ENCODE measurements around the gene IPO13. TPM values are rescaled to one million over a fixed set of nuclear protein-coding genes. Genes with fewer than 3 reads are reported as not detected.

IPO13 gene
- total and polyA plus RNA-seq, 2 donors (not counting 1 experiment from before 2014, with no cell fraction given): 12.8 to 18.5 TPM

DNA sequence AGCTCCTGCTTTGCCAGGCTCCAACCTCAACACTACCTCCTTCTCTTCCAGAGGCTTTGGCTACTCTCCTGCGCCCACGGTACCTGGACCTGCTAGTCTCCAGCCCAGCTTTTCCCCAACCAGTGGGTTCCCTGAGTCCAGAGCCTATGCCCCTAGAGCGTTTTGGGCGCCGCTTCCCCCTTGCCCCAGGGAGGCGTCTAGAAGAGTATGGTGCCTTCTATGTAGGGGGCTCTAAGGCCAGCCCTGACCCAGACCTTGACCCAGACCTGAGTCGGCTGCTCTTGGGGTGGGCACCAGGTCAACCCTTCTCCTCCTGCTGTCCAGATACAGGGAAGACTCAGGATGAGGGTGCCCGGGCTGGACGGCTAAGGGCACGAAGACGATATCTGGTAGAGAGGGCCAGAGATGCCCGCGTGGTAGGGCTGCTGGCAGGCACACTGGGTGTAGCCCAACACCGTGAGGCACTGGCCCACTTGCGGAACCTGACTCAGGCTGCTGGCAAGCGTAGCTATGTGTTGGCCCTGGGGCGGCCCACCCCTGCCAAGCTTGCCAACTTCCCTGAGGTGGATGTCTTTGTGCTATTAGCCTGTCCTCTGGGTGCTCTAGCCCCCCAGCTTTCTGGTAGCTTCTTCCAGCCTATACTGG lies 24.7 kb downstream of the IPO13 start:
- no peak overlapping the region for H3K27ac ChIP-seq (ENCODE audit: insufficient read depth, low read length)
- no peak overlapping the region for H3K4me3 ChIP-seq (replicated peaks in 1 of 4; ENCODE audit: control extremely low read depth in 1 of 4, insufficient read depth in 1 of 4, low read depth in 3 of 4, low read length in 4 of 4)
- H3K4me1 ChIP-seq (ENCODE audit: control insufficient read depth, extremely low read depth, insufficient read depth, low read length): peaks cover 9% of the 10 kb centered on the region
- H3K79me2 ChIP-seq (ENCODE audit: control insufficient read depth, insufficient read depth, low read length): peaks cover 21% of the 10 kb centered on the region
- H2AFZ ChIP-seq (ENCODE audit: low read length): no peak overlapping the region
- TF ChIP-seq, protein P1, sequence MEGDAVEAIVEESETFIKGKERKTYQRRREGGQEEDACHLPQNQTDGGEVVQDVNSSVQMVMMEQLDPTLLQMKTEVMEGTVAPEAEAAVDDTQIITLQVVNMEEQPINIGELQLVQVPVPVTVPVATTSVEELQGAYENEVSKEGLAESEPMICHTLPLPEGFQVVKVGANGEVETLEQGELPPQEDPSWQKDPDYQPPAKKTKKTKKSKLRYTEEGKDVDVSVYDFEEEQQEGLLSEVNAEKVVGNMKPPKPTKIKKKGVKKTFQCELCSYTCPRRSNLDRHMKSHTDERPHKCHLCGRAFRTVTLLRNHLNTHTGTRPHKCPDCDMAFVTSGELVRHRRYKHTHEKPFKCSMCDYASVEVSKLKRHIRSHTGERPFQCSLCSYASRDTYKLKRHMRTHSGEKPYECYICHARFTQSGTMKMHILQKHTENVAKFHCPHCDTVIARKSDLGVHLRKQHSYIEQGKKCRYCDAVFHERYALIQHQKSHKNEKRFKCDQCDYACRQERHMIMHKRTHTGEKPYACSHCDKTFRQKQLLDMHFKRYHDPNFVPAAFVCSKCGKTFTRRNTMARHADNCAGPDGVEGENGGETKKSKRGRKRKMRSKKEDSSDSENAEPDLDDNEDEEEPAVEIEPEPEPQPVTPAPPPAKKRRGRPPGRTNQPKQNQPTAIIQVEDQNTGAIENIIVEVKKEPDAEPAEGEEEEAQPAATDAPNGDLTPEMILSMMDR (conservative IDR thresholded peaks at IDR 0.05 in 1 of 2, IDR thresholded peaks at IDR 0.05 in 1 of 2; ENCODE audit: low read depth in 1 of 2, low read length in 2 of 2): no peak
- no peak for TF ChIP-seq EZH2 (IDR thresholded peaks at IDR 0.05; ENCODE audit: low read length, missing control alignments)
- H3K4me2 ChIP-seq (ENCODE audit: extremely low read depth, insufficient read depth, low read length): no peak overlapping the region
- DNase-seq (ENCODE audit: low read depth in 2 of 2): no peak
- H3K9me3 ChIP-seq (ENCODE audit: control insufficient read depth, insufficient read depth, low read depth, low read length): no peaks in the 10 kb centered on the region
- peaks cover 8% of the 10 kb centered on the region for H3K36me3 ChIP-seq (ENCODE audit: control insufficient read depth, insufficient read depth, low read length)
- no peak overlapping the region for H3K9ac ChIP-seq (ENCODE audit: insufficient read depth, low read length)
- H4K20me1 ChIP-seq (ENCODE audit: control insufficient read depth, extremely low read depth, insufficient read depth, low read length): no peaks in the 10 kb centered on the region
- no peaks in the 10 kb centered on the region for H3K27me3 ChIP-seq (ENCODE audit: control insufficient read depth, insufficient read depth, low read length)

DNA sequence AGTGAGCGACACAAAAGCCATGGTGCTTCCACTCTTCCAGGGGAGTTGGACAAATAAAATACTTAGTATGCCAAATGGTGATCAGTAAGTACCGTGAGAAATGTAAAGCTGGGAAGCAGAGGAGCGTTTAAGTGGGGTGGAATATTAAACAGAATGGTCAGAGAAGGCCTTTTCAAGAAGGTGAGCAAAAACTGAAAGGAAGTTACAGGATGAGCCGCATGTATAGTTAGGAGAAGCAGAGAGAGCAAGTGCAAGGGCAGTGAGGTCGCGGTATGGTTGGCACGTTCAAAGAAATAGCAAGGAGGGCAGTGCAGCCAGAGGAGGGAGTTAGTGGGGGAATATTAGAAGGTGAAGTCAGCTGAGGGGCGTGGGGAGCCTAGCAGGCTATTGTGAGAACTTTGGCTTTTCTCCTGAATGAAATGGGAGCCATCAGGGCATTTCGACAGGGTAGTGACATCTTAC lies 27.3 kb downstream of the IPO13 start:
- Histone ChIP-seq H4K20me1 (ENCODE audit: control insufficient read depth, extremely low read depth, insufficient read depth, low read length) (no peaks in the 10 kb centered on the region), H3K9me3 (ENCODE audit: control insufficient read depth, insufficient read depth, low read depth, low read length) (no peaks in the 10 kb centered on the region), H3K4me2 (ENCODE audit: extremely low read depth, insufficient read depth, low read length) (peak overlapping the region; percentile 72), H3K27ac (ENCODE audit: insufficient read depth, low read length) (no peak overlapping the region), H3K4me3 (replicated peaks in 1 of 4; ENCODE audit: control extremely low read depth in 1 of 4, insufficient read depth in 1 of 4, low read depth in 3 of 4, low read length in 4 of 4) (peak overlapping the region in 3 of 4 experiments; percentile 73 to 87 (median 86)), H3K79me2 (ENCODE audit: control insufficient read depth, insufficient read depth, low read length) (peaks cover 26% of the 10 kb centered on the region), H3K27me3 (ENCODE audit: control insufficient read depth, insufficient read depth, low read length) (no peaks in the 10 kb centered on the region), H3K9ac (ENCODE audit: insufficient read depth, low read length) (no peak overlapping the region), H3K4me1 (ENCODE audit: control insufficient read depth, extremely low read depth, insufficient read depth, low read length) (peaks cover 11% of the 10 kb centered on the region), H2AFZ (ENCODE audit: low read length) (no peak overlapping the region), H3K36me3 (ENCODE audit: control insufficient read depth, insufficient read depth, low read length) (peaks cover 15% of the 10 kb centered on the region)
- TF ChIP-seq, protein P1 (conservative IDR thresholded peaks at IDR 0.05 in 1 of 2, IDR thresholded peaks at IDR 0.05 in 1 of 2; ENCODE audit: low read depth in 1 of 2, low read length in 2 of 2): no peak
- no peak for TF ChIP-seq EZH2 (IDR thresholded peaks at IDR 0.05; ENCODE audit: low read length, missing control alignments)
- DNase-seq (ENCODE audit: low read depth in 2 of 2): no peak

DNA sequence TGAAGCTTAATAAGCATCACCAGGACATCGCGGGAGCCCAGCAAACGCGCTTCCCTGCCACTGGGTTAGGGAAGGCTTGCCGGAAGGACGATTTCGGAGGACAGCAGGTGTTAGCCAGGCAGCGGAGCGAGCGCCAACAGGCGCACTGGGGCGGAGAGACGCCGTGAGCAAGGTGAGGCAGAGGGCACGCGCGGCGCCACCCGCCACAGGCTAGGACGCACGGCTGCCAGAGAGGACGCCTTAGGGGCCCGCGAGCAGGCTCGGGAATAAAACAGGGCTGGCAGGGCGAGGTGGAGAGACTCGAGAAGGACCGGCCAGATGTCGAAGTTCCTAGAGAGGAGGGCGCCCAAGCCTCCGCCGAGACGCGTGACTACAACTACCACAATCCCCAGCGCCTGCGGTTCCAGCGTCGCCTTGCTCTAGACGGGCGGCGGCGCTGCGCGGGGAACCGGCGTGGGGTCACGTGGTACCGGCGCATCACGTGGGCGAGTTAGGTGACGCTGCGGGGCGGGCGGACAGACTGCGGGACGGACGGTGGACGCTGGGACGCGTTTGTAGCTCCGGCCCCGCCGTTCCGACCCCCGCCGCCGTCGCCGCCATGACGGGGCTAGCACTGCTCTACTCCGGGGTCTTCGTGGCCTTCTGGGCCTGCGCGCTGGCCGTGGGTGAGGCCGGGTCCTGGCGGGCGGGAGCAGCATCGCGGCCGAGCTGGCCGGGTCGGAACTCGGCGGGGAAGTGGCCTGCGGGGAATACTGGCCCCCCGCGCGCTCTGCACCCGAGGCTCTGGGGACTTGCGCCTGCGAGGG lies 27.9 kb downstream of the IPO13 start, which contains the start of gene ATP6V0B:
Gene ATP6V0B (plus strand): TSS at position 518 of the 806 bp plus-strand sequence. CDS start 81 bp downstream, at position 599.
- peaks cover 15% of the 10 kb centered on the region for H3K36me3 ChIP-seq (ENCODE audit: control insufficient read depth, insufficient read depth, low read length)
- H2AFZ ChIP-seq (ENCODE audit: low read length): peak within 1 kb of the TSS; percentile 87
- H3K79me2 ChIP-seq (ENCODE audit: control insufficient read depth, insufficient read depth, low read length): peaks cover 26% of the 10 kb centered on the region
- H3K4me1 ChIP-seq (ENCODE audit: control insufficient read depth, extremely low read depth, insufficient read depth, low read length): peaks cover 11% of the 10 kb centered on the region
- H4K20me1 ChIP-seq (ENCODE audit: control insufficient read depth, extremely low read depth, insufficient read depth, low read length): no peaks in the 10 kb centered on the region
- H3K27ac ChIP-seq (ENCODE audit: insufficient read depth, low read length): peak within 1 kb of the TSS; percentile 83
- H3K9ac ChIP-seq (ENCODE audit: insufficient read depth, low read length): peak within 1 kb of the TSS; percentile 90
- peak; percentile 90 to 92 for DNase-seq (ENCODE audit: low read depth in 2 of 2)
- no peaks in the 10 kb centered on the region for H3K27me3 ChIP-seq (ENCODE audit: control insufficient read depth, insufficient read depth, low read length)
- no peaks in the 10 kb centered on the region for H3K9me3 ChIP-seq (ENCODE audit: control insufficient read depth, insufficient read depth, low read depth, low read length)
- TF ChIP-seq EZH2 (IDR thresholded peaks at IDR 0.05; ENCODE audit: low read length, missing control alignments): no peak
- TF ChIP-seq, protein P1 (conservative IDR thresholded peaks at IDR 0.05 in 1 of 2, IDR thresholded peaks at IDR 0.05 in 1 of 2; ENCODE audit: low read depth in 1 of 2, low read length in 2 of 2): peak; percentile 4 to 19
- peak within 1 kb of the TSS; percentile 70 to 87 (median 86) for H3K4me3 ChIP-seq (replicated peaks in 1 of 4; ENCODE audit: control extremely low read depth in 1 of 4, insufficient read depth in 1 of 4, low read depth in 3 of 4, low read length in 4 of 4)
- peak within 1 kb of the TSS; percentile 72 for H3K4me2 ChIP-seq (ENCODE audit: extremely low read depth, insufficient read depth, low read length)
